Anterior cingulate cortex (tissue), 58 donors: ENCODE data around the gene ZC3HAV1L.
"Not testable (repeated sequence)": the region's sequence is repeated elsewhere in the genome, so short reads cannot be mapped to it uniquely, and the experiment has no call there.

Experiments used
- DNase-seq, 58 donors: peaks; one replicate each; lab custom pipeline; 2025; lab: John Stamatoyannopoulos, UW

ZC3HAV1L gene

DNA sequence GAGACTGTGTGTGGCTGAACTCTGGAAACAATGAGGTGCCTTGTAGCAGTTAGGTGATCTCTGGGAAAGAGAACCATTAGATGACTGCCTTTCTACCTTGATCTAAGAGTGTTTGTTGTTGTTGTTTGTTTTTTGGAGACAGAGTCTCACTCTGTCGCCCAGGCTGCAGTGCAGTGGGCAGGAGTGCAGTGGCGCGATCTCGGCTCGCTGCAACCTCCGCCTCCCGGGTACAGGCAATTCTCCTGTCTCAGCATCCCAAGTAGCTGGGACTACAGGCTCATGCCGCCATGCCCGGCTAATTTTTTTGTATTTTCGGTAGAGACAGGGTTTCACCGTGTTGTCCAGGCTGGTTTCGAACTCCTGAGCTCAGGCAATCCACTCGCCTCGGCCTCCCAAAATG is 18.8 kb upstream of the ZC3HAV1L start:
- DNase-seq, result not testable (repeated sequence)

DNA sequence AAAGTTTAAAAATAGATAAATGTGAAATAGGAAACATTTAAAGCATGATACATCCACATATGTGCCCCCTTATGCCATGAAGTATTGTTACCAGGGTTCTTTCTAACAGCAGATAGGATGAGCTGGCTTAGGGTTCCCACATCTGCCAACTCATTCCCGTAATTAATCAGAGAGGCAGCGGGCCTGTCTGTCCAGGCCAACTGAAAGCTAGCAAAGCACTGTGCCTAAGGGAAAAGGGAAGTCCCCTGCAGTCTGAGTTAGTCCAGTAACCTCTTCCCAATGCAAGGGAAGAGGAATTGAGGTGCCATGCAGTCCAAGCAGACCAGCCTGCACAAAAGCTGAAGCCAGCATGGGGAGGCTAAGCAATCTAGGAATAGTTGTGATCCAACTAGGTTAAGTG is 18.3 kb upstream of the ZC3HAV1L start:
- DNase-seq, result no peak

GRCh38 chr7:139051655-139052054 is 15.8 kb upstream of the ZC3HAV1L start:
- no peak for DNase-seq

GRCh38 chr7:139049936-139050335 is 14.1 kb upstream of the ZC3HAV1L start:
- no peak for DNase-seq

DNA sequence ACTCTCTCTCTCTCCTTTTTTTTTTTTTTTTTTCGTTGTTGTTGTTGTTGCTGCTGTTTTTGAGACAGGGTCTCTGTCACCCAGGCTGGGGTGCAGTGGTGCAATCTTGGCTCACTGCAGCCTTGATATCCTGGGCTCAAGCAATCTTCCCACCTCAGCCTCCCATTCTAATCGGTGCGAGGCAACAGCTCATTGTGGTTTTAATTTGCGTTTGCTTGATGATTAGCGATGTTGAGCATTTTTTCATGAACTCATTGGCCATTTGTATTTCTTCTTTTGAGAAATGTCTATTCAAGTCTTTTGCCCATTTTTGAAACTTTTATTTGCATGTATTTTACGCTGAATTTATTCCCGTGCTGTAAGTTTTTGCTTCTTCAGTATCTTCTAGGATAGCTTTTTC is 13.3 kb upstream of the ZC3HAV1L start:
- no peak for DNase-seq

- DNase-seq, result no peak
These were observed 12.1 kb upstream of the ZC3HAV1L start for GRCh38 chr7:139047970-139048369.

GRCh38 chr7:139046143-139046542 is 10.3 kb upstream of the ZC3HAV1L start:
- no peak for DNase-seq

DNA sequence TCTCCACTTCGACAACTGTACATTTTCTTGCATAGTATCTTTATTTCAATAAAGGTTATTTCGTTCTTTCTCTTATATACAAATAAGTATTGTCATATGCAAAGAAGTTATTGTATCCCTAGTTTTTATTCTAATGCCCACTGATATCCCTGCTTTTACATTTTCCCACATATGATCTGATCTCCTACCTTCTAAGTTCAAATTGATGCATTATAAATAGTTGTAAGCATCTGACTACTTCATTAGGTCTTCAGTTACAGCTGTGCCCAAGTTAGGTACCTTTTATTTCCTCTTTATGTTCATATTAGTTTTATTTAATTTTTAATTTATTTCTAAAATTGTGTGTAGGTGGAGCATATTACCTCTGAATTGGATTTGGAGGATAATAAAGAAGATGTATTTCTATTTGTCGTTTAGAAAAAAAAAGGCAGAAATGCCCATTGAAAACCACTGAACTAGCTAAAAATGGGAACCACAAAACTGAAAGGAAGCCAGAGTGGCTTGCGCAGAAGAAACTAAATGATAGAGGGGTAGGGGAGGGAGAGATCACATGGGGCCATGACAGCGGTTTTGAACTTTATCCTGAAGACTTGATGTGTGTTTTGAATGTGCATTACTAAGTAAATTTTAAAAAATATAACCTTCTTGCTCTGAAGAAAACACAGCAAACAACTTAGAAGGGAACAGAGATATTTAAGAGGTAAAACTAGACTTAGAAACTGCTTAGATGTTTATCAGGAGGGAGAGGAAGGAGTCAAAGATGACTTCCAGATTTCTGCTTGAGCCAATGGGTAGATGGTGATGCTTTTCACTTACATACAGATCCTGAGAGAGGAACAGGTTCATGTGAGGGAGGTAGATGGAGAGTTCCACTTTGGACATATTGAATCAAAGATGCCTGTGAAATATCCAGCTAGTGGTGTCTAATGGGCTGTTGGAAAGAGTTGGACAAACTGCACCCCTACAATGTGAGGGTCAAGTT is 9.3 kb upstream of the ZC3HAV1L start:
- no peak for DNase-seq

- DNase-seq, result no peak
These were observed 8.3 kb upstream of the ZC3HAV1L start for GRCh38 chr7:139043823-139044812.

- no peak for DNase-seq
These were observed 5.7 kb upstream of the ZC3HAV1L start for GRCh38 chr7:139041378-139042085.

GRCh38 chr7:139038691-139039090 is 2.8 kb upstream of the ZC3HAV1L start:
- no peak for DNase-seq

DNA sequence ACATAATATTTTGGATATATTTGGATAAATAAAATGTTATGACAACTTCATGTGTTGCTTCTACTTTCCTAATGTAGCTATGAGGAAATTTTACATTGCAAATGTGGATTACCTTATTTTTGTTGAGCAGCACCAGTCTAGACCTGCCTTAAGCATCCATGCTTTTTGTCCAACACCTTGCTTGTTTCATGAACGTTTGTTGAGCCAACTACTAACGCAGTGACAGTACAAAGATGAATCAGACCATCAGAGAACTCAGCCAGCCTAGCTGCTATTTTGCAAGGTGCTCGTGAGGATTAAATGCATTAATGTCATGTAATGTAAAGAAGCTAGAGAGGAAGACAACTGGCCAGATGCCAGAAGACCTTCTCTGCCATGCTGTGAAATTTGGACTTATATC is 1.1 kb upstream of the ZC3HAV1L start:
- no peak for DNase-seq

DNA sequence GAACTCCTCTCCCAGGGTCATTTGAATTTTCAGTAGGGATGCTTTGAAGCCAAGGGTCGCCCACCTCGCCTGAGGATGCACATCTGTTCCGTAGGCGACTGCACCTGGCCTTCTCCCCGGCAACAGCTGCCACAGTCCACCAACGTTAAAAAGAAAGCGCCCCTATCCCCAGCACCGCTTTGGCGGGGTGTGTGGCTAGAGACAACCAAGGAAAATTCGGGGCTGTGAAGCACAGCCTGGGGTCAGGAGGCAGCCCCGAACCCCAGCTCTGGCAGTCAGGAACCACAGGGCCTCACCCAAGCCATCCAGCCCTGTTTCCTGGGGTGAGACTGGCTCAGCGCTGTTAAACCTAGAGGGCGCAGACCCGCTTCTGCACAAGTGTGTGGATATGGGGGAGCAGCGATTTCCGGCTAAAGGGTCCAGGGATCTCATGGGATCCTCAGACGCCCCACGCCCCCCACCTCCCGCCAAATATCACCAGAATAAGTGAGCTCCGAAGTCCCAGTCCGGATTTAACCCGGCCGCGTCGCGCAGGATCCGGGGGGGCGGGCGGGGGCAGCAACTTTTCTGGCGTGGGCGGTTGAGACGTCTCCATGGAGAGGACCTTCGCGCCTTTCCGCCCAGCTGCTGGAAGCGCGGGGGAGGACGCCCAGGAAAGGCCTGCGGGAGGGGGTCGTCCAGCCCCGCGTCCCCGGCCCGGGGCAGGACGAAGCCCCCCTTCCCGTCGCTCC is 822 bp downstream of the ZC3HAV1L start:
- peak in 7 of 58 donors; percentile 4 to 64 (median 30) for DNase-seq

GRCh38 chr7:139034336-139034735 is 1.5 kb downstream of the ZC3HAV1L start:
- DNase-seq, result no peak

DNA sequence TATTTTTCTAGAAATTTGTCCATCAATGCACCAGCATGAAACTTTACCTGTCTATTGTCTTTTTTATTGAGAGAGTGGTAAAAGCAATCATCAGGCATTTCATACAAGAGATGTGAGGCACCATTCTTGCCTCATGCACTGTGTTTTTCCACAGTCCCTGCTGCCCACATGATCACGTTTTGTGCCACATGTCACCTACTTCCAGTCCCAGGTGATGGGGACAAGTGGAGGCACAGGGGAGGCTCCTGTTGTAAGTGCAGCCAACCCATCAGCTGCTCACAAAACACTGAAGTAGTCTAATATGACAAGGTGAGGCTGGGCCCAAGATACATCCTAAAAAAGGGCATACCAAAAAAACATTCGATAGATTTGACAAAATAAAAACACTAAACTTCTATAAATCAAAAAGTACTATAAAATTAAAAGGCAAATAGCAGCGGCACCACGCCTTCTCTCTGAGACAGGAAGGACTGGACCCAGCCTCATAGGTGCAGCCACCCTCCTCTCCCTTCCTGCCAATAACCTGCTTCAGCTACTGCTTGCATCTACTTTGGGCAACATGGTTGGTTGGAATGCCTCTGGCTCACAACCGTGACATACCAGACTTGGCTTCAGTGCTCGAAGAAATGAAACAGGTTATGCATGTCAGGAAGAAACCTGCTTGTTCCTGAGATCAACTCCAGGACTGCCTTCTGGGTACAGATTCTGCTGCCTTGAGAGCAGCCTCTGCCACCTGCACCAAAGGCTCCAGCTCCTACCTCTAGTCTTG is 2.3 kb downstream of the ZC3HAV1L start:
- no peak for DNase-seq

DNA sequence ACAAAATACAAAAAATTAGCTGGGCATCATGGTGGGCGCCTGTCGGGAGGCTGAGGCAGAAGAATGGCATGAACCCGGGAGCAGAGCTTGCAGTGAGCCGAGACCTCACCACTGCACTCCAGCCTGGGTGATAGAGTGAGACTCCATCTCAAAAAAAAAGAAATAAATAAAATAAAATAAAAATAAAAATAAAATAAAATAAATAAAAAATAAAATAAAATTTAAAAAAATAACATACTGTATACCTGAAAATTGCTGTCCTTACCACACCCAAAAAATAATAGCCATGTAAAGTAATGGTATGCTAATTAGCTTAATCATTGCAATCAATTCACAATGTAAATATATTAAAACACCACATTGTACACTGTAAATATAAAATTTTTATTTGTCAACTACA is 3.4 kb downstream of the ZC3HAV1L start:
- no peak for DNase-seq

DNA sequence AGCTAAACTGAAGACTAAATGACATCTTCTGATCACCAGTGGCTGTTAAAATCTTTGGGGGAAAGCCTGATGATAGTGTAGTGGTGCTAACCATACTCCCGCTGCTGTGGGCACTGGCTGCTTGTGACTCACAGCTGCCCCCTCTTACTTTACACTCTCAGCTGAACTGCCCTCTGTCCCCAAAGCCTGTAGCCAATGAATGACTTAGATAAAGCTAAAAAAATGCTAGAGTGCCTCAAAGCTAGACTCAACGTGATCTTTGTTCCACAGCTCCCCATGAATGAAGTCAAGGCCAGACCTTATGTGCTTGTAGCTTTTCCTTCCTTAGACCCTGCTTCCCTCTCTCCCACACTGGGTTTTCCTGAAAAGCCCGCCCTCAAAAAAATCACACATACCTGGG is 6.5 kb downstream of the ZC3HAV1L start:
- DNase-seq, result no peak

DNA sequence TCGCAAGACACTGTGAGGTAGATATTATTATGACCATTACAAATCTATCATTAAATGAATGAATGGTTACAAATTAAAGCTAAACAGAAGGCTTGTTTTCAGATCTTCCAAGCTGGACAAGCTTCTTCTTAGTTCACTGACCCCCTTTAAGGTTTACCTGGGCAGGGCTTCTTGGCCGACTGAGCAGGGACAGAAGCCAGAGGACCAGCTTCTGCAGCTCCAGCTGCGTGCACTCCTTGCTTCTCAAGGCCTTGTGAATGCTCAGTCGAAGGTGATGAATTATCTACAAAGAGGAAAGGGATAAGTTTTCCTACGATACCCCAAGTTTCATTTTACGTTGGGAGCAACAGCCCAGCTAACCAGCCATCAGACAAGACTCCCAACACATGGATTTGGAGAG is 9.3 kb downstream of the ZC3HAV1L start:
- DNase-seq, result no peak

- DNase-seq, result not testable (repeated sequence)
These were observed 10.0 kb downstream of the ZC3HAV1L start for GRCh38 chr7:139025861-139026260.
